CD8-positive, alpha-beta memory T cell (primary cell): ENCODE measurements around the gene DGKB. TPM values are rescaled to one million over a fixed set of nuclear protein-coding genes. Genes with fewer than 3 reads are reported as not detected.

Source experiments
- CTCF ChIA-PET: fragments of 350-600 bp; sonication (Branson Sonifier 250); formaldehyde crosslinking; loops from one replicate; lab custom pipeline; 2021; ENCODE audit warnings: antibody characterized with exemption; lab: Charles Lee
- POLR2A ChIA-PET: fragments of 350-600 bp; sonication (Branson Sonifier 250); formaldehyde crosslinking; loops from one replicate; lab custom pipeline; 2021; ENCODE audit warnings: antibody characterized with exemption; lab: Charles Lee
- DNase-seq, 5 donors: peaks; one replicate each; pipeline versions ENCODE4 v3.0.0 to v3.0.0-alpha.2; 2020 to 2022; ENCODE audit warnings: mixed read lengths in 1 of 5
- H3K27ac ChIP-seq: one replicate; pipeline ENCODE4 v1.7.0; 2013; ENCODE audit warnings: low read depth, mild to moderate bottlenecking, low read length, moderate library complexity
- H3K27me3 ChIP-seq: 2 replicates; pipeline ENCODE4 v1.7.0; 2013; ENCODE audit warnings: low read length, mild to moderate bottlenecking; ENCODE audit not compliant: insufficient read depth, poor library complexity, severe bottlenecking
- H3K36me3 ChIP-seq: 2 replicates; pipeline ENCODE4 v1.7.0; 2013; ENCODE audit warnings: mild to moderate bottlenecking, low read length, moderate library complexity; ENCODE audit not compliant: insufficient read depth
- H3K4me1 ChIP-seq: 2 replicates; pipeline ENCODE4 v1.7.0; 2013; ENCODE audit warnings: mild to moderate bottlenecking, low read length, moderate library complexity; ENCODE audit not compliant: insufficient read depth
- H3K4me3 ChIP-seq: 2 replicates; pipeline ENCODE4 v1.7.0; 2013; ENCODE audit warnings: mild to moderate bottlenecking, low read length
- H3K9me3 ChIP-seq: 2 replicates; pipeline ENCODE4 v1.7.0; 2013; ENCODE audit warnings: mild to moderate bottlenecking, low read length
- H3K27ac Mint-ChIP-seq, 8 donors: one replicate each; pipeline ENCODE4 v1.8.0; 2020 to 2021; ENCODE audit warnings: mixed read lengths in 8 of 8, mild to moderate bottlenecking in 6 of 8, inconsistent platforms in 3 of 8, moderate library complexity in 3 of 8
- H3K27me3 Mint-ChIP-seq, 2 donors: one replicate each; pipeline ENCODE4 v1.8.0; 2020 to 2021; ENCODE audit warnings: mixed read lengths in 2 of 2, mild to moderate bottlenecking in 1 of 2, moderate library complexity in 1 of 2
- H3K36me3 Mint-ChIP-seq, 3 donors: one replicate each; pipeline ENCODE4 v1.8.0; 2020 to 2021; ENCODE audit warnings: mixed read lengths in 3 of 3, inconsistent platforms in 1 of 3, mild to moderate bottlenecking in 1 of 3
- H3K4me1 Mint-ChIP-seq, 3 donors: one replicate each; pipeline ENCODE4 v1.8.0; 2020 to 2021; ENCODE audit warnings: mixed read lengths in 3 of 3, inconsistent platforms in 1 of 3, mild to moderate bottlenecking in 1 of 3
- H3K4me3 Mint-ChIP-seq, 7 donors: one replicate each; pipeline ENCODE4 v1.8.0; 2020 to 2021; ENCODE audit warnings: mixed read lengths in 7 of 7, mild to moderate bottlenecking in 6 of 7, moderate library complexity in 4 of 7, inconsistent platforms in 2 of 7
- H3K9me3 Mint-ChIP-seq, 5 donors: one replicate each; pipeline ENCODE4 v1.8.0; 2020 to 2022; ENCODE audit warnings: mixed read lengths in 5 of 5, mild to moderate bottlenecking in 3 of 5, moderate library complexity in 2 of 5, inconsistent platforms in 1 of 5
- polyA plus RNA-seq: library from polyadenylated mRNA; unstranded; fragments of 300-500 nt; fragmentation: Illumina TruSeq; gene quantifications from one replicate; pipeline ENCODE4 v1.2.3, GENCODE V29; 2021
- total RNA-seq, 2 experiments: library from RNA; stranded (reverse); gene quantifications; one replicate each; pipeline ENCODE4 v1.2.3, GENCODE V29; 2021

The DGKB gene
- total and polyA plus RNA-seq, 3 experiments from 2014 or later, result not detected

GRCh38 chr7:14765731-14766130, 136.8 kb downstream of the DGKB start:
- no peaks in the 10 kb centered on the region for H3K36me3 ChIP-seq
- POLR2A ChIA-PET, result no interaction called here
- no peak overlapping the region for H3K4me3 Mint-ChIP-seq
- no peaks in the 10 kb centered on the region for H3K27me3 ChIP-seq
- H3K27ac ChIP-seq, result no peak overlapping the region
- no peak for DNase-seq
- CTCF ChIA-PET, result no interaction called here
- no peak overlapping the region for H3K27ac Mint-ChIP-seq
- H3K4me1 ChIP-seq, result no peaks in the 10 kb centered on the region
- no peak overlapping the region for H3K4me3 ChIP-seq
- no peaks in the 10 kb centered on the region for H3K4me1 Mint-ChIP-seq
- H3K9me3 Mint-ChIP-seq, result peaks cover 0 to 4% (median 0%) of the 10 kb centered on the region in 5 donors
- H3K27me3 Mint-ChIP-seq, result no peaks in the 10 kb centered on the region
- H3K9me3 ChIP-seq, result no peaks in the 10 kb centered on the region
- no peaks in the 10 kb centered on the region for H3K36me3 Mint-ChIP-seq

- Mint-ChIP-seq H3K36me3 (no peaks in the 10 kb centered on the region), H3K4me3 (no peak overlapping the region), H3K27ac (no peak overlapping the region), H3K9me3 (peaks cover 0 to 4% (median 0%) of the 10 kb centered on the region in 5 donors), H3K4me1 (no peaks in the 10 kb centered on the region), H3K27me3 (no peaks in the 10 kb centered on the region)
- Histone ChIP-seq H3K36me3 (no peaks in the 10 kb centered on the region), H3K27ac (no peak overlapping the region), H3K4me1 (no peaks in the 10 kb centered on the region), H3K9me3 (no peaks in the 10 kb centered on the region), H3K27me3 (no peaks in the 10 kb centered on the region), H3K4me3 (no peak overlapping the region)
- ChIA-PET CTCF (no interaction called here), POLR2A (no interaction called here)
- no peak for DNase-seq
Measured at GRCh38 chr7:14762561-14762960, 140.0 kb downstream of the DGKB start.

- Mint-ChIP-seq H3K9me3 (peaks cover 0 to 4% (median 0%) of the 10 kb centered on the region in 5 donors), H3K36me3 (no peaks in the 10 kb centered on the region), H3K27ac (no peak overlapping the region), H3K4me1 (no peaks in the 10 kb centered on the region), H3K4me3 (no peak overlapping the region), H3K27me3 (no peaks in the 10 kb centered on the region)
- CTCF ChIA-PET, result no interaction called here
- no peak for DNase-seq
- H3K27ac ChIP-seq, result no peak overlapping the region
- no peaks in the 10 kb centered on the region for H3K27me3 ChIP-seq
- POLR2A ChIA-PET, result no interaction called here
- no peaks in the 10 kb centered on the region for H3K9me3 ChIP-seq
- no peaks in the 10 kb centered on the region for H3K36me3 ChIP-seq
- no peak overlapping the region for H3K4me3 ChIP-seq
- H3K4me1 ChIP-seq, result no peaks in the 10 kb centered on the region
Measured at GRCh38 chr7:14761510-14762296, 140.8 kb downstream of the DGKB start.

GRCh38 chr7:14760730-14761478, 141.6 kb downstream of the DGKB start:
- CTCF ChIA-PET, result no interaction called here
- H3K27ac ChIP-seq, result no peak overlapping the region
- no peaks in the 10 kb centered on the region for H3K9me3 ChIP-seq
- no peaks in the 10 kb centered on the region for H3K27me3 Mint-ChIP-seq
- H3K36me3 Mint-ChIP-seq, result no peaks in the 10 kb centered on the region
- H3K4me3 ChIP-seq, result no peak overlapping the region
- H3K4me1 Mint-ChIP-seq, result no peaks in the 10 kb centered on the region
- no peaks in the 10 kb centered on the region for H3K36me3 ChIP-seq
- no peaks in the 10 kb centered on the region for H3K4me1 ChIP-seq
- no peak overlapping the region for H3K4me3 Mint-ChIP-seq
- POLR2A ChIA-PET, result no interaction called here
- H3K9me3 Mint-ChIP-seq, result peaks cover 0 to 4% (median 0%) of the 10 kb centered on the region in 5 donors
- no peaks in the 10 kb centered on the region for H3K27me3 ChIP-seq
- no peak overlapping the region for H3K27ac Mint-ChIP-seq
- no peak for DNase-seq

GRCh38 chr7:14759785-14760184, 142.8 kb downstream of the DGKB start:
- Mint-ChIP-seq H3K27ac (no peak overlapping the region), H3K27me3 (no peaks in the 10 kb centered on the region)

GRCh38 chr7:14754631-14755030, 147.9 kb downstream of the DGKB start:
- no peak overlapping the region for H3K27ac ChIP-seq
- H3K4me3 ChIP-seq, result no peak overlapping the region
- H3K36me3 ChIP-seq, result no peaks in the 10 kb centered on the region
- POLR2A ChIA-PET, result no interaction called here
- H3K9me3 ChIP-seq, result no peaks in the 10 kb centered on the region
- DNase-seq, result no peak
- Mint-ChIP-seq H3K9me3 (peaks cover 0 to 2% (median 0%) of the 10 kb centered on the region in 5 donors), H3K4me1 (no peaks in the 10 kb centered on the region), H3K27me3 (no peaks in the 10 kb centered on the region), H3K27ac (no peak overlapping the region), H3K36me3 (no peaks in the 10 kb centered on the region), H3K4me3 (no peak overlapping the region)
- H3K27me3 ChIP-seq, result no peaks in the 10 kb centered on the region
- CTCF ChIA-PET, result no interaction called here
- H3K4me1 ChIP-seq, result no peaks in the 10 kb centered on the region

More at GRCh38 chr7:14759785-14760184, 142.8 kb downstream of the DGKB start:
- no peaks in the 10 kb centered on the region for H3K4me1 ChIP-seq
- Mint-ChIP-seq H3K4me1 (no peaks in the 10 kb centered on the region), H3K4me3 (no peak overlapping the region), H3K9me3 (peaks cover 0 to 4% (median 0%) of the 10 kb centered on the region in 5 donors), H3K36me3 (no peaks in the 10 kb centered on the region)
- no peak overlapping the region for H3K27ac ChIP-seq
- no peaks in the 10 kb centered on the region for H3K36me3 ChIP-seq
- CTCF ChIA-PET, result no interaction called here
- H3K9me3 ChIP-seq, result no peaks in the 10 kb centered on the region
- DNase-seq, result no peak
- no peak overlapping the region for H3K4me3 ChIP-seq
- POLR2A ChIA-PET, result no interaction called here
- H3K27me3 ChIP-seq, result no peaks in the 10 kb centered on the region

GRCh38 chr7:14752301-14752700, 150.2 kb downstream of the DGKB start:
- Mint-ChIP-seq H3K4me3 (no peak overlapping the region), H3K4me1 (no peaks in the 10 kb centered on the region), H3K9me3 (peaks cover 0 to 2% (median 0%) of the 10 kb centered on the region in 5 donors), H3K27me3 (no peaks in the 10 kb centered on the region), H3K27ac (no peak overlapping the region), H3K36me3 (no peaks in the 10 kb centered on the region)
- Histone ChIP-seq H3K36me3 (no peaks in the 10 kb centered on the region), H3K4me3 (no peak overlapping the region), H3K27me3 (no peaks in the 10 kb centered on the region), H3K27ac (no peak overlapping the region), H3K9me3 (no peaks in the 10 kb centered on the region), H3K4me1 (no peaks in the 10 kb centered on the region)
- no peak for DNase-seq
- CTCF ChIA-PET, result no interaction called here
- POLR2A ChIA-PET, result no interaction called here

GRCh38 chr7:14751461-14751860, 151.1 kb downstream of the DGKB start:
- POLR2A ChIA-PET, result no interaction called here
- no peaks in the 10 kb centered on the region for H3K27me3 Mint-ChIP-seq

More at GRCh38 chr7:14751461-14751860, 151.1 kb downstream of the DGKB start:
- no peaks in the 10 kb centered on the region for H3K27me3 ChIP-seq
- no peaks in the 10 kb centered on the region for H3K9me3 ChIP-seq
- no peak for DNase-seq
- H3K36me3 ChIP-seq, result no peaks in the 10 kb centered on the region
- Mint-ChIP-seq H3K4me1 (no peaks in the 10 kb centered on the region), H3K36me3 (no peaks in the 10 kb centered on the region), H3K27ac (no peak overlapping the region), H3K4me3 (no peak overlapping the region), H3K9me3 (peaks cover 0 to 2% (median 0%) of the 10 kb centered on the region in 5 donors)
- H3K4me1 ChIP-seq, result no peaks in the 10 kb centered on the region
- no peak overlapping the region for H3K27ac ChIP-seq
- CTCF ChIA-PET, result no interaction called here
- H3K4me3 ChIP-seq, result no peak overlapping the region
